Stimulated activated CD4-positive, alpha-beta T cell treated with anti-CD3 and anti-CD28 coated beads, Interleukin-12 subunit alpha, Interleukin-12 subunit beta, amount 100 ng/mL, for 24 hours (primary cell): Measurements from ENCODE around the gene ATP2B2.

Experiments
- DNase-seq, 2 experiments: peaks; one replicate each; pipeline ENCODE4 v3.0.0-alpha.2; 2020; ENCODE audit warnings: low read depth in 2 of 2

The ATP2B2 gene

GRCh38 chr3:10344147-10344943 is 161.0 kb downstream of the ATP2B2 start:
- peak; percentile 31 to 52 for DNase-seq

GRCh38 chr3:10343526-10343925 is 161.9 kb downstream of the ATP2B2 start:
- no peak for DNase-seq

GRCh38 chr3:10342781-10343180 is 162.6 kb downstream of the ATP2B2 start:
- DNase-seq = no peak

GRCh38 chr3:10341901-10342398 is 163.4 kb downstream of the ATP2B2 start:
- no peak for DNase-seq

- DNase-seq = no peak
These were observed 164.9 kb downstream of the ATP2B2 start for GRCh38 chr3:10340476-10340875.

GRCh38 chr3:10340046-10340445 is 165.3 kb downstream of the ATP2B2 start:
- DNase-seq = no peak

GRCh38 chr3:10339376-10339955 is 165.9 kb downstream of the ATP2B2 start:
- DNase-seq = no peak

- no peak for DNase-seq
These were observed 166.6 kb downstream of the ATP2B2 start for GRCh38 chr3:10338591-10339353.

- DNase-seq = no peak
These were observed 167.3 kb downstream of the ATP2B2 start for GRCh38 chr3:10338164-10338470.

- DNase-seq = no peak
These were observed 167.8 kb downstream of the ATP2B2 start for GRCh38 chr3:10337323-10338163.

- no peak for DNase-seq
These were observed 168.6 kb downstream of the ATP2B2 start for GRCh38 chr3:10336761-10337160.

GRCh38 chr3:10335871-10336622 is 169.3 kb downstream of the ATP2B2 start:
- DNase-seq = no peak

GRCh38 chr3:10335190-10335738 is 170.1 kb downstream of the ATP2B2 start:
- DNase-seq = no peak

- no peak for DNase-seq
These were observed 170.9 kb downstream of the ATP2B2 start for GRCh38 chr3:10334459-10334858.

GRCh38 chr3:10334042-10334441 is 171.3 kb downstream of the ATP2B2 start:
- no peak for DNase-seq

- DNase-seq = no peak
These were observed 172.1 kb downstream of the ATP2B2 start for GRCh38 chr3:10333349-10333650.

GRCh38 chr3:10332481-10333348 is 172.7 kb downstream of the ATP2B2 start:
- DNase-seq = no peak

- DNase-seq = no peak
These were observed 174.1 kb downstream of the ATP2B2 start for GRCh38 chr3:10331320-10331719.

- DNase-seq = no peak
These were observed 175.1 kb downstream of the ATP2B2 start for GRCh38 chr3:10330319-10330718.

GRCh38 chr3:10329495-10330015 is 175.8 kb downstream of the ATP2B2 start:
- DNase-seq = no peak
